ENCODE data around the gene TEX38.
"Not testable (repeated sequence)": the region's sequence is repeated elsewhere in the genome, so short reads cannot be mapped to it uniquely, and the experiment has no call there.

The TEX38 gene

DNA sequence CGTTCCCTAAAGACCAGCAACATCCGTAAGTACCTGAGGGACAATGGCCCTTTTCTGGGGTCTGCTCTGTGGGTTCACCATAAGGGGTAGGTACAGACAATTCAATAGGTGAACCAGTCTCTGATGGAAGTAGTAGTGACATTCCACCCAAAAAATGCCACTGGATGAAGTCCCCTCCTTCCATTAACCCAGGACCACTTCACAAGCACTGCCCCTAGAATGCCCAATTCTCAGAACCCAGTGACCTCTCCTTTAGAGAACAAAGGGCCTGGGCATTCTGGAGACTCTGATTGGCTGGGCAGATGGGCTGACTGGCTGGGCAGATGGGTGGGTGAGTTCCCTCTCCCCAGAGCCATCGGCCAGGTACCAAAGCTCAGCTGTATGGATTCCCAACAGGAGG is at the start of gene TEX38:
TEX38 (plus strand) TSS at position 301 of the 400 bp plus-strand sequence; CDS start at position 382, 81 bp downstream.
- DNase-seq: no peak

DNA sequence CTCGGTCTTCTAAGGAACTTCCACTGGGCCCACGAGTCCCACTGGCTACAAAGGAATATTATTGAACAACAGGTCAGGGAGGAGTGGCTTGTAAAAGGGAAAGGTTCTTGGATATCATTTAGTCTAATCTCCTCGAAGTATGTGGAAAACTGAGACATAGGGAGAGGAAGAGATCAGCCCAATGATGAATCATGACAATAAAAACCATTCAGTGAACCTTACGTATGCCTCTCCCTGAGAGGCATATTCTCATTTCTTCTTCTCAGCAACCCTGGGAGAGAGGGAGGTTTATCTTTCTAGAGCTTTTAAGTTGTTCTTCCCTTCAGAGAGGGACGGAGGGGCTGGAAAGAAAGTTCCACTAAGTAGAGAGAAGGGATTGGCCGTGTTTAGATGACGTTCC is 49.7 kb upstream of the TEX38 start:
- DNase-seq: no peak

DNA sequence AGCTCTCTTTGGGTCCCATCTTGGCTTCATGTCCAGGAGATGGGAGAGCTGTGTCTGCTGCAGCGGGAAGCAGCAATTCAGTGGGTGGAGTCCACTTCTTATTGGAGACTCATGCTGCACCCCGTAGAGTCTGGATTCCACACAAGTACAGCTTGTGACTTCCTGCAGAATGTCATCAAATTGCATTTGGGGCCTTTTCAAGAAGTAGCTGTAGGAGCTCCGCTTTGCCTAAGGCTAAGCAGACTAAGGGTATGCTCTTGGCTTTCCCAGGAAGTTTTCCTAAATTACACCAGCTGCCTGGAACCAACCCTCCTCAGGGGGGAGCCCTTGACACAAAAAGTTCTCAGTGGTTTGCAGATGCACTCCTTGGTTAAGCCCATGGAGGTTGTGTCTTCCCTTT is 49.3 kb upstream of the TEX38 start:
- no peak for DNase-seq

DNA sequence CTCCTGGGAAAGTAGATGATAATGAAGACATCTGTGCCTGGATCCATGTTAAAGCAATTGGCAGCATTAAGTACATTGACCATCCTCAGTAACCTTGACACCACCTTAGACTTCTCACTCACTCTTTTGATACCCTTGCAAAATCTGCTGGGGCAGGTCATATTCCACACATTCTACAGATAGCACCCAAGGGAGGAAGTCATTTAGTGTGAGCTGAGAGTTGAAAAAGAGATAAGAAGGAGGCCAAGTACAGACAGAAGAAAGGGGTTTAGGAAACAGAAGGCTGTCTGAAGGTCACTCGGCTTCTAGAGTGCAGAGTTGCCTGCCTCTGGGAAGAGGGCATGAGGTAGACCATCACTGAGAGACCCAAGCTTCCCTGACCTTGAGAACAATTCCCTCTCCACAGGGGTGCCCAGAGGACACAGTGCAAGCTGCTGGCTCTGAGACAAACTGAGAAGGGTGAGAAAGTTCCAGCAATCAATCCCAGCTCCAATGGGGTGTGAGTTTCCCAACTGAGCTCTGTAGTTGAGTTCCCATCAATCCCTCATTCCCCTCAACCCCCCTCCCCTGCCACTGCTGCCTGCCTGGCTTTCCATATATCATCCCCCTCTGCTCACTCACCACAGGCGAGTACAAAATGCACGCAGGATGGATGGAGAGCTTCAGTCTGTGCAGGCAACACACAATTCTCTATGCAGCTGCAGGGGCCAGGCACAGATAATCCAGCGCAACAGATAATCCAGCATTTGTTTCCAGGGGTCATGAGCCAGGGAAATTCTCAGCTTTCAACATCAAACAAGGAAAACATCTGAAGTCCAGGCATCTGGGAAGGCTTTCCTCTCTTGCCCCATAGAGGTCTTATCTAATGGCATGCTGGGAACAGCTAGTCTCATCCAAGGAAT is 47.7 kb upstream of the TEX38 start:
- DNase-seq: no peak

DNA sequence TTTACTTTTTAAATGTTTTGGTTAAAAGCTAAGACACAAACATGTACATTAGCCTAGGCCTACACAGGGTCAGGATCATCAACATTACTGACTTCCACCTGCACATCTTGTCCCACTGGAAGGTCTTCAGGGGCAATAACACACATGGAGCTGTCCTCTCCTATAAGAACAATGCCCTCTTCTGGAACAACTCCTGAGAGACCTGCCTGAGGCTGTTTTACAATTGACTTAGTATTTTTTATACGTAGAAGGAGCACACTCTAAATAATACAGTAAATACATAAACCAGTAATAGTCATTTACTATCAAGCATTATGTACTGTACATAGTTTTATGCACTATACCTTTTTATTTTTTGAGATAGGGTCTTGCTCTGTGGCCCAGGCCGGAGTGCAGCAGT is 40.9 kb upstream of the TEX38 start:
- DNase-seq: no peak

DNA sequence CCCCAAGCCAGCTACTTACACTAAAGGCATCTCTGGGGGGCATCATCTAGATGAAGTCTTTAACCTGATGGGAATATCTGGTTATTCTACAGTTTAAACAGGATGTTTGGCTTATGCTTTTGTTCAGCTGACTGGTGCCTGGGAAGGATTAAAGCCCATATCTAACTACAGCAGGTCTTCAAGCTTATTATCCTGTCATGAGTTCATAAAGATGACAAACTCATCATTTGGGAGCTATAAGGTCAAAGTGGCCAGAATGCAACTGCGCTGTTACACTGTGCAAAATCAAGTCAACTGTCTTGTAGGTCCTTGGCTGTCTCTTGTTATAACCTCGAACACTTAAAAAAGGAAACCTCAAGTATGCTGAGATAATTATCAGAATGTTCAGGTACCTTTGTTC is 36.4 kb upstream of the TEX38 start:
- no peak for DNase-seq

DNA sequence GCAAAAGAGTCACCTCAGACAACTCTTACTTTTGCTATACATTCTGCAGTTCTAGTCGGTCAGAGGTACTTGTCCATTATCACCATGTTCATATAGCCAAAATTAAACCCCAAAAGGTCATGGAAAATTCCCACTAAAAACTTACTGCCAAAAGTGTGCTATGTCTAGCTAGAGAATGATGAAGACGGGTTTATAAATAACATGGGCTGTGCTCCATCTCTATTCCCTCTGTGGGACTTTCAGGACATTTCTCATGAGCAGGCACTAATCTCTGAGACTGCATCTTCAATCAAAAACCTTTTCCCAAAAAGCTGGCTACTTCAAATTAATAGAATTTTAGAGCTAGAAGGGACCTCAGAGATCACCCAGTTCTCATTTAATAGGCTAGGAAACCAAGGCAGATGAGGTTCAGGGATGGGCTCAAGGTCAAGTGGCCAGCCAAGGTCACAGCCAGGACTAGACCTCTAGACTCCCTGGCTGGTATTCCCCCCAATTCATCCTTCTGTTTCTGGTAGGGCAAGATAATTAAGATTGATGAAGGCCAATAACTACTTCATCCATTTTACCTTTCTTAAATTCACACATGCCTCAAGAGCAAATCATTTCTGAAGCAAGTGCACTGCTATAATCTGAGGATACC is 34.1 kb upstream of the TEX38 start:
- DNase-seq: no peak

DNA sequence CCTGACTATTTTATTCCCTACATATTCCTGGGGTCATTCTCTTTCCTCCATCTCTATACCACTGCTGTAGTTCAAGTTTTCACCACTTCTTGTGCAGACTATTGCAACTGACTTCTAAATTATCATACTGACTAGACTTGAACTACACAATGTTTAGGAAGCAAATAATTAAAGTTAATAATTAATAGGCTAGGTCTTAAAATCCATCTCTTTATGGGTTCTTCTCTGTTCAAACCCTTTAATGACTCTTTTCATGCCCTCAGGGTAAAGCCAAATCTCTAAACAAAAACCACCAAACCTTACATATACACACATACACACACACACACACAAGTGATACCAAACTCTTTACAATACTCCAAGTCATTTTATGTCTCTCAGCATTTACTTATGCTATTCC is 32.7 kb upstream of the TEX38 start:
- DNase-seq: no peak

DNA sequence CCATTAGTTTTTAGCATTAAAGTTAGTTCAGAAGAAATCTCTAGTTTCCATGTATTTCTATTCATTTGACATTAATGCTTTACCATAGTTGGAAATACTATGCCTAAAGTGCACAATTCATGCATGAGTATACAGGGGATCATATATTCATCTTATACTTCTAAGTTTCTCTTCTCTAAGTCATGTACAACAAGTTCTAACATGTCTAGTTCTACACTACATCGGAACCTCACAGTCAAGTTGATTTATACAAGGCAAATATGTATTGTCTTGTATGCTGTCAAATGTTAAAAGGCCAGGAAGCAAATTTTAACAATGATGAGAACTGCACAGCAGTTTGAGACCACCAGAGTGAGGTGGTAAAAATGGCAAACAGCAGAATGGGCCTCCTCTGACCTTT is 32.1 kb upstream of the TEX38 start:
- no peak for DNase-seq

DNA sequence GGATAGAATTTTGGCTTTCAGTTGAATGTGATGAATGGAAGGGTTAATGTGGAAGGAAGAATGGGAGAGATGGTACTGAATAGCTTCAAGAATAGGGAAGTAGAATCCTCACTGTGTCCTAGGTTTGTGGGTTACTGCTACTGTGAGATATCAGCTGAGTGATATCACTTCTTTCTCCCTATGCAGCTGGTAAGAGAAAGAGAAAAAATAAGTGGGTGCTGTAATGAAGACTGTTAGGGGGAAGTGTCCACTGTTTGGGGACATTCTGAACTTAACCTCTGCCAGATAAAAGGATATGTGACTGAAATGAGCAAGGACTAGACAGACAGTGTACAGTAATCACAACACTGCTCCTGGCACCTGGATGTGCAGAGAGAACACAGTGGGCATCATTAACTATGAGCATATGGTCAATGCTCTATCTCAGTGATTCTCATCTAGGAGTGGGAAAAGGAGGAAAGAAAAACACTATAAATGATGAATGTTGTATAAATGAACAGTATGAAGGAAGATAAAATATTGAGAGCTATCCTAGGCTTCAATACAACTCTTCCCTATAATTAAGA is 29.5 kb upstream of the TEX38 start:
- no peak for DNase-seq

DNA sequence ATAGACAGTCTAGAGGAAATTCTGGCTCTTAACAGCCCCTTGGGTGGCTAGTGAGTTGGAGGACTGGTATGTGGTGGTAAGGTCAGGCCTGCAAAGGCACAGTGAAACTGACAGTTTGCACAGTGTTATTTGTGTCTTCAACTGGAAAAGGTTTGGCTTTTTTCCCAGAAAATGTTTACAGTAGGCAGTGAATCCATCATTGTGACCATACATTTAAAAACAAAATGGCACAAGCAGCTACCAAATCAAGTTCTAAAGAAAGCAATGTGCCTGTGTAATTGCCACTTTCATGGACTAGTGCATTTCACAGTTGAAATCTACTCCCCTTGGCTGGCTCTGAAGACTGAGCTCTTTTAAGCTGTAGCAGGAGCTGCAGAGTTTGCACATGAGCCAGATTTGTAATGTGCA is 28.3 kb upstream of the TEX38 start:
- DNase-seq: peak in 1 of 58 donors; percentile 20

DNA sequence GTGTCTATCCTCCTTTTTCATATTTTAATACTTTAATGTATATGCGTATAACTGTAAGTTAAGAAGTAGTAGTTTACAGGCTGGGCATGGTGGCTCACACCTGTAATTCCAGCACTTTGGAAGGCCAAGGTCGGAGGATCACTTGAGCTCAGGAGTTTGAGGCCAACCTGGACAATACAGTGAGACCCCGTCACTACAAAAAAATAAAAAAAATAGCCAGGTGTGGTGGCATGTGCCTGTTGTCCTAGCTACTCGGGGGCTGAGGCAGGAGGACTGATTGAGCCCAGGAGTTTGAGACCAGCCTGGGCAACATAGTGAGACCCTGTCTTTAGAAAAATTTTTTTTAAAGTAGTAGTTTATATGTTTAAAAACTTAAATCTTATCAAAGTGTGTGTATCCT is 25.8 kb upstream of the TEX38 start:
- DNase-seq: no peak

DNA sequence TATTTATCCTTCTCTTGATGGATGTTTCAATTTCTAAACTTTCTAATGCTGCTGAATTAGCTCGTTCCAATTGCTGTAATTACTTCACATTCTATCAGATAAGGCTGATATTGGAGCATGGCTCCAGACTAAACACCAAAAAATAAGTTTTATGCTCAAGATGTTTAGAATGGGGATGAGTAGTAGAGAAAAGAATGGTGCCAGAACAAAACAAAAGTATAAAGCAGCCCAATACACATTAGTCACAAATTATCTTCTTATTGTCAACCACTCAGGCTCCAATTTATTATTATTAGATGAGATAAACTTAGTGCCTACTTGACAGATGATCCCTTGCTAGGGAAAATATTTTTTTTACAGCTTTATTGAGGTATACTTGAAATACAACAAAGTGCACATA is 25.3 kb upstream of the TEX38 start:
- DNase-seq: no peak

DNA sequence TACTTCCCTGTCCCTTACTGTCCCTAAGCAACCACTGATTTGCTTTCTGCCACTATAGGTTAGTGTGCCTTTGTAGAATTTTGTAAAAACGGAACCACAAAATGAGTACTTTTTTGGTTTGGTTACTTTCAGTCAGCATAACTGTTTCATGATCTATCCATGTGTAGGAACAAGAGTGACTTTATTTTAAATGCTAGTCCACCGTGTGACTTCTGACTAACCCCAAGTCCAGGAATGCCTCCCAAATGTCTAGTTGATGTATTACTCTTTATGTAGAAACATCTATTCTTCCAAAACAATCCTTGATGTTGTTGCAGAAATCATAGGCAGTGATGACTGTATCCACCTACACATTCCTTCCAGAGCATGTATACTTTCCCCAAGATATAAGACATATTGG is 24.8 kb upstream of the TEX38 start:
- no peak for DNase-seq

DNA sequence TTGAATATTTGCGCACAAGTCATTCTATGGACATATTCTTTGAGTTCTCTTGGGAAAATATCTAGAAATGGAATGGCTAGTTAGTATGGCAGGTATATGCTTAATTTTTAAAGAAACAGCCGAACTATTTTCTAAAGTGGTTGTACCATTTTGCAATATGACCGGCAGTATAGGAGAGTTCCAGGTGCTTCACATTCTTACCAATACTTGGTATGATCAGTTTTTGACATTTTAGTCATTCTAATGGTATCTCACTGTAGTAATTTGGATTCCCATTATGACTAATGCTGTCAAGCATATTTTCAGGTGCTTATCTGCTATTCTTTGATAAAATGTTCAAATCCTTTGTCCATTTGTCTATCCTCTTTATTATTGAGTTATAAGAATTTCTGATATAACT is 24.0 kb upstream of the TEX38 start:
- no peak for DNase-seq

DNA sequence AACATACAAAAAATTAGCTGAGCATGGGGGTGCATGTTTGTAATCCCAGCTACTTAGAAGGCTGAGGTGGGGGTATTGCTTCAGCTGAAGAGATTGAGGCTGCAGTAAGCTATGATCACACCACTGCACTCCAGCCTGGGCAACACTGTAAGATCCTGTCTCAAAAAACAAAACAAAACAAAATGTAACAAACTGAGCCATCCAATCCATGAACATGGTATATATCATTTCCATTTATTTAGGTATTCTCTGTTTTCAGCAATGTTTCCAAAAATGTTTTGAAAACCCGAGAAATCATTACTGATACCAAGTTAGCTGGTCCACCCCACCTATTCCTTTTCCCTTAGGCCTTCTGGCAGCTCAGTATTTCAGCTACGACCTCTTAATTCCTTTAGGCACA is 21.9 kb upstream of the TEX38 start:
- no peak for DNase-seq

DNA sequence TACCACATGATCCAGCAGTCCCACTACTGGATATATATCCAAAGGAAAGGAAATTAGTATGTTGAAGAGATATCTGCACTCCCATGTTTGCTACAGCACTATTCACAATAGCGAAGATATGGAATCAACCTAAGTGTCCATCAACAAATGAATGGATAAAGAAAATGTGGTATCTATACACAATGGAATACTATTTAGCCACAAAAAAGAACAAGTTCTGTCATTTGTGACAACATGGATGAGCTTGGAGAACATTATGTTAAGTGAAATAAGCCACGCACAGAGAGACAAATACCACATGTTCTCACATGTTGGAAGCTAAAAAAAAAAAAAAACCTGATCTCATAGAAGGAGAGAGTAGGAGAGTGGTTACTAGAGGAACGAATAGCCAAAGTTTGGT is 21.2 kb upstream of the TEX38 start:
- DNase-seq: no peak

DNA sequence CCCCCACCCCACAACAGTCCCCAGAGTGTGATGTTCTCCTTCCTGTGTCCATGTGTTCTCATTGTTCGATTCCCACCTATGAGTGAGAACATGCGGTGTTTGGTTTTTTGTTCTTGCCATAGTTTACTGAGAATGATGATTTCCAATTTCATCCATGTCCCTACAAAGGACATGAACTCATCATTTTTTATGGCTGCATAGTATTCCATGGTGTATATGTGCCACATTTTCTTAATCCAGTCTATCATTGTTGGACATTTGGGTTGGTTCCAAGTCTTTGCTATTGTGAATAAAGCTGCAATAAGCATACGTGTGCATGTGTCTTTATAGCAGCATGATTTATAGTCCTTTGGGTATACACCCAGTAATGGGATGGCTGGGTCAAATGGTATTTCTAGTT is 20.5 kb upstream of the TEX38 start:
- DNase-seq: not testable (repeated sequence)

DNA sequence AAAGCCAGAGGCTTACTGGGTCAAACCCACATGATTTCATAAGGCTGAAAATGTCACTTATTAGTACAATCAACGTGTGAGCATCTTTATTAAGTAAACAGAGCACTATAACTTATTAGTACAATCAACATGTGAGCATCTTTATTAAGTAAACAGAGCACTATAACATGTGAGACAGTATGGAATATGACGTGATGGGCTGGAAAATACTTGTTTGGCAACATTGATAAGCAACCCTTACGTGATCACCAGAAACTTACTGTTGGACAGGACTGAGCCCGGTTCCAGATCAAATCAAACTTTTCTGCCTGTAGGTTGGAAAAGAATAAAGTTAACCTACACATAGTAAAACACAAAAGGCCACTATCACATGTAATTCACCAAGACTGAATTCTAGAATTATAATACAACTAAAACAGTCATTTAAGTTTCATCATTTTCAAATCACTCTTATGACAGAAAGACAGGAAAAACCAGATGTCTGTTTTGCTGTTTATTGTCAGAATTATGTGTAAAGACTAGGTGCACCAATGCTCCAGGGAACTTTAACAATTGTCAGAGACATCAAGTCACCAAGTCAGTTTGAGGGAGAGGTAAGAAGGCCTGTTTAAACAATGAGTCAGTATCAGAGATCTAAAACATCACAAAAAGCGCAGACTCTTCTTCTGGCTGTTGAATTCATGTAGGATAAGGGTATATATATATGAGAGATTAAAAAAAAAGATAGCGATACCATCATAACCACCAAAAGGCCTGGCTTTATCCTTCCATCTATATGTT is 19.1 kb upstream of the TEX38 start:
- DNase-seq: no peak

DNA sequence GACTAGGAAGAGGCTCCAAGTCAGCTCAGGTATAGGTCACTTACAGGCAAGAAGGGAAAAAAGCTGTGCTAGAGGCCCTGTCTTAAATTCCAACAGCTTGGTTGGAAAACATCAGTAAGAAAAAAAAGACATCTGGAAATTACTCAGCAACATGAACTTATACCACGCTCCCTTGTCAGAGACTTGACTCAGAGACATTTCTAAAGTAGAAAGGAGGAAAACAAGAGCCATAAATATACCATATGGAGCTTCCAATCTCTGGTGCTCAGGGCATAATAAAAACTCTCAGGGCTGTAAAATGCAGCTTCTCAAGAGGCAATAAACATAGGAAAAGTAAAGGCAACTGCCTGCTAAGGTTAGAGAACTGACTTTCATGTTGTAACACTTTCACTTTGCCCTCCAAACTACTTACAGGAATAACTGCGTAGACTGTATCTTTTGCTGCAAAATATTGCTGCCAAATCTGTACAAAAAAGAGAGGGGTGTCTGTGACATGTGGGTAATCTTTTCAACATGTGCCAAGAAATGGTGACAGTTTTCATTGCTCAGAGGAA is 18.2 kb upstream of the TEX38 start:
- no peak for DNase-seq

DNA sequence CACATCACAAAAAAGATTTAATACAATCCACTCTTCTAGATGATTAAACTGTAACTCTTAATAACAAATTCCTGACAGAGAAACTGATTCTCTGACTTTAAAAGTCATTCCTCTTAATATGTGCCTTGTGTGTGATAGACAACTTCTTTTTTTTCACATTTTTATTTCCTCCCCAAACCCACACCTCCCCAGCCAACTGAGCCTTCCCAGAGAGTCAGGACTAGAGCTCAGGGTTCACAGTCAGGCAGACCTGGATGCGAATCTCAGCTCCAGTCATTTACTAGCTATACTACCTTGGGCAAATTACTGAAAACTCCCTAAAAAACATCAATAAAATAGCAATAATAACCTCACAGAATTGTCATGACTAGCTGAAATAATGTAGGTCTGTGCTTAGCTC is 17.6 kb upstream of the TEX38 start:
- no peak for DNase-seq

DNA sequence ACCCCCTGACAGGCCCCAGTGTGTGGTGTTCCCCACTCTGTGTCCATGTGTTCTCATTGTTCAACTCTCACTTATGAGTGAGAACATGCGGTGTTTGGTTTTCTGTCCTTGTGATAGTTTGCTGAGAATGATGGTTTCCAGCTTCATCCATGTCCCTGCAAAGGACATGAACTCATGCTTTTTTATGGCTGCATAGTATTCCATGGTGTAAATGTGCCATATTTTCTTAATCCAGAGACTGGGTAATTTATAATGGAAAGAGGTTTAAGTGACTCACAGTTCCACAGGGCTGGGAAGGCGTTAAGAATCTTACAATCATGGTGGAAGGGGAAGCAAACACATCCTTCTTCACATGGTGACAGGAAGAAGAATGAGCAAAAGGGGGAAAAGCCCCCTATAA is 17.0 kb upstream of the TEX38 start:
- not testable (repeated sequence) for DNase-seq

Measured in anterior cingulate cortex (tissue), 58 donors.